GM23338 (cell line): ENCODE data around the gene SC5D. TPM values are rescaled to one million over a fixed set of nuclear protein-coding genes. Genes with fewer than 3 reads are reported as not detected.

Experiments used
- ATAC-seq: fragments of 200-7000 bp; cut with Tn5 transposase; 3 replicates; pipeline ENCODE4 v1.9.1; 2020
- DNase-seq: peaks from one replicate; pipeline ENCODE4 v3.0.0-alpha.2; 2015; ENCODE audit warnings: low spot score
- H2AFZ ChIP-seq: fragments of 200-600 bp; sonication (generic); 2 replicates; pipeline ENCODE4 v1.8.0; 2016; ENCODE audit warnings: antibody characterized with exemption, mild to moderate bottlenecking, moderate library complexity
- H3F3A ChIP-seq: fragments of 200-600 bp; sonication (generic); replicated peaks from 2 replicates; pipeline ENCODE4 v1.8.0; 2017; ENCODE audit warnings: antibody characterized with exemption, mixed run types, low read depth
- H3K27ac ChIP-seq: fragments of 200-600 bp; sonication (generic); 2 replicates; pipeline ENCODE4 v1.6.1; 2016; ENCODE audit warnings: low read depth
- H3K27me3 ChIP-seq: fragments of 200-600 bp; sonication (generic); 2 replicates; pipeline ENCODE4 v1.8.0; 2016; ENCODE audit warnings: mild to moderate bottlenecking, mixed run types, moderate library complexity; ENCODE audit not compliant: insufficient read depth
- H3K36me3 ChIP-seq: fragments of 200-600 bp; sonication (generic); 2 replicates; pipeline ENCODE4 v1.8.0; 2016; ENCODE audit warnings: mild to moderate bottlenecking; ENCODE audit not compliant: insufficient read depth
- H3K4me1 ChIP-seq: fragments of 200-600 bp; sonication (generic); 2 replicates; pipeline ENCODE4 v1.8.0; 2016; ENCODE audit warnings: mild to moderate bottlenecking, moderate library complexity; ENCODE audit not compliant: insufficient read depth
- H3K4me2 ChIP-seq: fragments of 200-600 bp; sonication (generic); 2 replicates; pipeline ENCODE4 v1.7.1; 2017; ENCODE audit warnings: mixed run types
- H3K4me3 ChIP-seq: fragments of 200-600 bp; sonication (generic); 2 replicates; pipeline ENCODE4 v1.6.1; 2016; ENCODE audit warnings: mixed run types
- H3K79me2 ChIP-seq: fragments of 200-600 bp; sonication (generic); replicated peaks from 2 replicates; pipeline ENCODE4 v1.8.0; 2017; ENCODE audit warnings: mild to moderate bottlenecking; ENCODE audit not compliant: insufficient read depth
- H3K9me2 ChIP-seq: fragments of 200-600 bp; sonication (generic); 2 replicates; pipeline ENCODE4 v1.8.0; 2017; ENCODE audit not compliant: insufficient read depth
- H4K20me1 ChIP-seq: fragments of 200-600 bp; sonication (generic); replicated peaks from 2 replicates; pipeline ENCODE4 v1.8.0; 2017; ENCODE audit warnings: mild to moderate bottlenecking; ENCODE audit not compliant: insufficient read depth
- H3K27ac Mint-ChIP-seq: 2 replicates; pipeline ENCODE4 v1.8.0; 2020; ENCODE audit warnings: inconsistent platforms, mild to moderate bottlenecking, moderate library complexity, mixed read lengths
- H3K27me3 Mint-ChIP-seq: 3 replicates; pipeline ENCODE4 v1.8.0; 2022; ENCODE audit warnings: low read depth, mild to moderate bottlenecking, moderate library complexity, mixed read lengths, inconsistent platforms; ENCODE audit not compliant: insufficient read depth, poor library complexity
- H3K36me3 Mint-ChIP-seq: 3 replicates; pipeline ENCODE4 v1.8.0; 2021; ENCODE audit warnings: low read depth, mild to moderate bottlenecking, inconsistent platforms, moderate library complexity, mixed read lengths
- H3K4me1 Mint-ChIP-seq: 3 replicates; pipeline ENCODE4 v1.8.0; 2020; ENCODE audit warnings: mild to moderate bottlenecking, inconsistent platforms, mixed read lengths
- H3K4me3 Mint-ChIP-seq: 3 replicates; pipeline ENCODE4 v1.8.0; 2021; ENCODE audit warnings: moderate library complexity, mild to moderate bottlenecking, inconsistent platforms, mixed read lengths
- H3K9me3 Mint-ChIP-seq: 3 replicates; pipeline ENCODE4 v1.8.0; 2020; ENCODE audit warnings: moderate library complexity, mild to moderate bottlenecking, inconsistent platforms, mixed read lengths
- CREB1 ChIP-seq: fragments of 250-450 bp; sonication (Bioruptor Pico); IDR thresholded peaks from 2 replicates; pipeline ENCODE4 v1.5.0; 2020; ENCODE audit warnings: low read depth, mild to moderate bottlenecking, moderate library complexity
- EZH2 ChIP-seq: fragments of 200-600 bp; sonication (generic); IDR thresholded peaks from one replicate; pipeline ENCODE4 v1.8.0; 2017; ENCODE audit warnings: antibody characterized with exemption, mild to moderate bottlenecking, low read depth; ENCODE audit not compliant: unreplicated experiment
- EZH2phosphoT487 ChIP-seq: fragments of 200-600 bp; sonication (generic); IDR thresholded peaks from one replicate; pipeline ENCODE4 v1.8.1; 2018; ENCODE audit warnings: antibody characterized with exemption; ENCODE audit not compliant: unreplicated experiment
- JUNB ChIP-seq: IDR thresholded peaks from one replicate; pipeline ENCODE4 v1.6.1; 2016; ENCODE audit warnings: antibody characterized with exemption; ENCODE audit not compliant: unreplicated experiment
- NANOG ChIP-seq: IDR thresholded peaks from 2 replicates; pipeline ENCODE4 v1.6.1; 2016; ENCODE audit warnings: antibody characterized with exemption, borderline replicate concordance
- POLR2AphosphoS5 ChIP-seq: IDR thresholded peaks from 2 replicates; pipeline ENCODE4 v1.6.1; 2016; ENCODE audit warnings: antibody characterized with exemption, low read depth
- STAT1 ChIP-seq: IDR thresholded peaks from one replicate; pipeline ENCODE4 v1.6.1; 2016; ENCODE audit warnings: antibody characterized with exemption; ENCODE audit not compliant: unreplicated experiment
- ZNF114 ChIP-seq: fragments of 250-450 bp; sonication (Bioruptor Pico); IDR thresholded peaks from 2 replicates; pipeline ENCODE4 v1.5.0; 2020; ENCODE audit warnings: mild to moderate bottlenecking, moderate library complexity
- ZNF331 ChIP-seq: fragments of 250-450 bp; sonication (Bioruptor Pico); IDR thresholded peaks from 2 replicates; pipeline ENCODE4 v1.5.0; 2020; ENCODE audit warnings: low read depth, mild to moderate bottlenecking, moderate library complexity
- ZNF462 ChIP-seq: fragments of 250-450 bp; sonication (Bioruptor Pico); IDR thresholded peaks from 2 replicates; pipeline ENCODE4 v1.5.0; 2020; ENCODE audit warnings: mild to moderate bottlenecking, moderate library complexity
- polyA plus RNA-seq: library from polyadenylated mRNA; unstranded; fragments of >200 nt; fragmentation: Nextera tagmentation; extraction: Ambion mirVana; gene quantifications from 2 replicates; pipeline ENCODE4 v1.2.1, GENCODE V29; 2016
- total RNA-seq: library from RNA; depleted of rRNA; stranded (reverse); fragments of >200 nt; shearing (Covaris generic); gene quantifications from 2 replicates; pipeline ENCODE4 v1.2.3, GENCODE V29; 2014
- TF ChIP-seq, protein P1 (sequence below): IDR thresholded peaks from 2 replicates; pipeline ENCODE4 v1.6.1; 2016; ENCODE audit warnings: antibody characterized with exemption
- TF ChIP-seq, protein P2 (sequence below): IDR thresholded peaks from one replicate; pipeline ENCODE4 v1.6.1; 2018; ENCODE audit warnings: antibody characterized with exemption; ENCODE audit not compliant: unreplicated experiment
- TF ChIP-seq, protein P3 (sequence below), 2 experiments: fragments of 200-600 bp in 1 of 2; sonication (generic) in 1 of 2; conservative IDR thresholded peaks; 2 replicates each; pipeline versions ENCODE4 v1.5.1 to v1.6.1; 2016 to 2017; ENCODE audit warnings: antibody characterized with exemption in 2 of 2, low read depth in 2 of 2, mild to moderate bottlenecking in 2 of 2, moderate library complexity in 1 of 2

The SC5D gene
- total and polyA plus RNA-seq, 2 experiments from 2014 or later, result 79.0 to 138 TPM

DNA sequence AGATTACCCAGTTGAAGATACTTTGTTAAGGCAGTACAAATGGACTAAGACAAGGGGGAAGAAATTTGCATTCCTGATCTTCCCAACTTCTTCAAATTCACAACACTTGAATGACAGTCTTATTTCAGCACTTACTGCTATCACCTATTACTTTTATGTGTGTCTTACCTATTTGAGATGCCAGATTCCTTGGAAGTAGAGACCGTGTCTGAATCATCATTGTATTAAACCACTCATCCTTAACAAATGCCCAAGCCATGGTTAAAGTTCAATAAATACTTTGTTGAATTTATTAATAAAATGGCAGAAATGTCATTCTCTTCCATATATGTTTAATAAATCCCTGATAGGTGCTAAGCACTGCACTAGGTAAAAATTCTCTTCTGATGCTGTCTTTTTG, 18.3 kb downstream of the SC5D start:
- TF ChIP-seq, protein P1, sequence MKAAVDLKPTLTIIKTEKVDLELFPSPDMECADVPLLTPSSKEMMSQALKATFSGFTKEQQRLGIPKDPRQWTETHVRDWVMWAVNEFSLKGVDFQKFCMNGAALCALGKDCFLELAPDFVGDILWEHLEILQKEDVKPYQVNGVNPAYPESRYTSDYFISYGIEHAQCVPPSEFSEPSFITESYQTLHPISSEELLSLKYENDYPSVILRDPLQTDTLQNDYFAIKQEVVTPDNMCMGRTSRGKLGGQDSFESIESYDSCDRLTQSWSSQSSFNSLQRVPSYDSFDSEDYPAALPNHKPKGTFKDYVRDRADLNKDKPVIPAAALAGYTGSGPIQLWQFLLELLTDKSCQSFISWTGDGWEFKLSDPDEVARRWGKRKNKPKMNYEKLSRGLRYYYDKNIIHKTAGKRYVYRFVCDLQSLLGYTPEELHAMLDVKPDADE, result no peak
- TF ChIP-seq ZNF114 (CRISPR knock-in tag) (no peak), EZH2 (no peak), JUNB (no peak), CREB1 (no peak), ZNF462 (CRISPR knock-in tag) (no peak), ZNF331 (no peak), STAT1 (no peak), POLR2AphosphoS5 (no peak), EZH2phosphoT487 (no peak), NANOG (no peak)
- TF ChIP-seq, protein P2, sequence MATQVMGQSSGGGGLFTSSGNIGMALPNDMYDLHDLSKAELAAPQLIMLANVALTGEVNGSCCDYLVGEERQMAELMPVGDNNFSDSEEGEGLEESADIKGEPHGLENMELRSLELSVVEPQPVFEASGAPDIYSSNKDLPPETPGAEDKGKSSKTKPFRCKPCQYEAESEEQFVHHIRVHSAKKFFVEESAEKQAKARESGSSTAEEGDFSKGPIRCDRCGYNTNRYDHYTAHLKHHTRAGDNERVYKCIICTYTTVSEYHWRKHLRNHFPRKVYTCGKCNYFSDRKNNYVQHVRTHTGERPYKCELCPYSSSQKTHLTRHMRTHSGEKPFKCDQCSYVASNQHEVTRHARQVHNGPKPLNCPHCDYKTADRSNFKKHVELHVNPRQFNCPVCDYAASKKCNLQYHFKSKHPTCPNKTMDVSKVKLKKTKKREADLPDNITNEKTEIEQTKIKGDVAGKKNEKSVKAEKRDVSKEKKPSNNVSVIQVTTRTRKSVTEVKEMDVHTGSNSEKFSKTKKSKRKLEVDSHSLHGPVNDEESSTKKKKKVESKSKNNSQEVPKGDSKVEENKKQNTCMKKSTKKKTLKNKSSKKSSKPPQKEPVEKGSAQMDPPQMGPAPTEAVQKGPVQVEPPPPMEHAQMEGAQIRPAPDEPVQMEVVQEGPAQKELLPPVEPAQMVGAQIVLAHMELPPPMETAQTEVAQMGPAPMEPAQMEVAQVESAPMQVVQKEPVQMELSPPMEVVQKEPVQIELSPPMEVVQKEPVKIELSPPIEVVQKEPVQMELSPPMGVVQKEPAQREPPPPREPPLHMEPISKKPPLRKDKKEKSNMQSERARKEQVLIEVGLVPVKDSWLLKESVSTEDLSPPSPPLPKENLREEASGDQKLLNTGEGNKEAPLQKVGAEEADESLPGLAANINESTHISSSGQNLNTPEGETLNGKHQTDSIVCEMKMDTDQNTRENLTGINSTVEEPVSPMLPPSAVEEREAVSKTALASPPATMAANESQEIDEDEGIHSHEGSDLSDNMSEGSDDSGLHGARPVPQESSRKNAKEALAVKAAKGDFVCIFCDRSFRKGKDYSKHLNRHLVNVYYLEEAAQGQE, result no peak
- TF ChIP-seq, protein P3, sequence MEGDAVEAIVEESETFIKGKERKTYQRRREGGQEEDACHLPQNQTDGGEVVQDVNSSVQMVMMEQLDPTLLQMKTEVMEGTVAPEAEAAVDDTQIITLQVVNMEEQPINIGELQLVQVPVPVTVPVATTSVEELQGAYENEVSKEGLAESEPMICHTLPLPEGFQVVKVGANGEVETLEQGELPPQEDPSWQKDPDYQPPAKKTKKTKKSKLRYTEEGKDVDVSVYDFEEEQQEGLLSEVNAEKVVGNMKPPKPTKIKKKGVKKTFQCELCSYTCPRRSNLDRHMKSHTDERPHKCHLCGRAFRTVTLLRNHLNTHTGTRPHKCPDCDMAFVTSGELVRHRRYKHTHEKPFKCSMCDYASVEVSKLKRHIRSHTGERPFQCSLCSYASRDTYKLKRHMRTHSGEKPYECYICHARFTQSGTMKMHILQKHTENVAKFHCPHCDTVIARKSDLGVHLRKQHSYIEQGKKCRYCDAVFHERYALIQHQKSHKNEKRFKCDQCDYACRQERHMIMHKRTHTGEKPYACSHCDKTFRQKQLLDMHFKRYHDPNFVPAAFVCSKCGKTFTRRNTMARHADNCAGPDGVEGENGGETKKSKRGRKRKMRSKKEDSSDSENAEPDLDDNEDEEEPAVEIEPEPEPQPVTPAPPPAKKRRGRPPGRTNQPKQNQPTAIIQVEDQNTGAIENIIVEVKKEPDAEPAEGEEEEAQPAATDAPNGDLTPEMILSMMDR (conservative IDR thresholded peaks at IDR 0.05; ENCODE audit: low read depth in 2 of 2), result no peak
- no peaks in the 10 kb centered on the region for H3K9me3 Mint-ChIP-seq
- peaks cover 33% of the 10 kb centered on the region for H3K36me3 Mint-ChIP-seq
- H3K36me3 ChIP-seq, result peaks cover 20% of the 10 kb centered on the region
- H3K27ac Mint-ChIP-seq, result no peak overlapping the region
- no peaks in the 10 kb centered on the region for H3F3A ChIP-seq
- H3K79me2 ChIP-seq, result no peaks in the 10 kb centered on the region
- no peaks in the 10 kb centered on the region for H3K27me3 ChIP-seq
- no peaks in the 10 kb centered on the region for H3K4me1 ChIP-seq
- no peaks in the 10 kb centered on the region for H3K27me3 Mint-ChIP-seq
- no peak overlapping the region for H3K27ac ChIP-seq
- no peaks in the 10 kb centered on the region for H3K9me2 ChIP-seq
- no peak overlapping the region for H2AFZ ChIP-seq
- no peak overlapping the region for H3K4me3 ChIP-seq
- H3K4me3 Mint-ChIP-seq, result no peak overlapping the region
- H3K4me2 ChIP-seq, result no peak overlapping the region
- DNase-seq, result no peak
- no peaks in the 10 kb centered on the region for H4K20me1 ChIP-seq
- H3K4me1 Mint-ChIP-seq, result peaks cover 7% of the 10 kb centered on the region; the same call in 2 of the 3 replicates
- no peak for ATAC-seq
